NCI-H345 (cell line): ENCODE data around the gene NLRP6.
A peak's percentile ranks its signal among the peaks of the same experiment; 100 is the strongest.
"Not testable (repeated sequence)": the region's sequence is repeated elsewhere in the genome, so short reads cannot be mapped to it uniquely, and the experiment has no call there.

ENCODE experiments used
- DNase-seq: peaks from one replicate; lab custom pipeline; 2025; lab: John Stamatoyannopoulos, UW

Gene NLRP6

DNA sequence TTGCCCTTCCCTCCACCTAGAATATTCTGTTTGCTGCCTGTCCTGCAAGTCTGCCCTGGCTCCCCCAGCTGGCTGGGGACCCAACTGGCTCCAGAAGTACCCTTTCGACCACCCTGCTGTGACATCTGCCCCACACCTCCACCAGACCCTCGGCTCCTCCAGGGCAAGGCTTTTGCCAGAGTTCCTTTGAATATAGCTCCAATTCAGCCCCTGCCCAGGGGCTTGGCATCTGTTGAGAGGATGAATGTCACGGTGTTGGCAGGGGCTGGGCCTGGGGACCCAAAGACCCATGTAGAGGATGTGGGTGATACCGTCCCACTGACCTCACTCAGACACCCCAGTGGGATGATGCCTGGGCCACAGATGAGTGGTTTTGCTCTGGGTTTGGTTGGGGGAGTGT is 4.0 kb downstream of the NLRP6 start:
- DNase-seq: no peak

DNA sequence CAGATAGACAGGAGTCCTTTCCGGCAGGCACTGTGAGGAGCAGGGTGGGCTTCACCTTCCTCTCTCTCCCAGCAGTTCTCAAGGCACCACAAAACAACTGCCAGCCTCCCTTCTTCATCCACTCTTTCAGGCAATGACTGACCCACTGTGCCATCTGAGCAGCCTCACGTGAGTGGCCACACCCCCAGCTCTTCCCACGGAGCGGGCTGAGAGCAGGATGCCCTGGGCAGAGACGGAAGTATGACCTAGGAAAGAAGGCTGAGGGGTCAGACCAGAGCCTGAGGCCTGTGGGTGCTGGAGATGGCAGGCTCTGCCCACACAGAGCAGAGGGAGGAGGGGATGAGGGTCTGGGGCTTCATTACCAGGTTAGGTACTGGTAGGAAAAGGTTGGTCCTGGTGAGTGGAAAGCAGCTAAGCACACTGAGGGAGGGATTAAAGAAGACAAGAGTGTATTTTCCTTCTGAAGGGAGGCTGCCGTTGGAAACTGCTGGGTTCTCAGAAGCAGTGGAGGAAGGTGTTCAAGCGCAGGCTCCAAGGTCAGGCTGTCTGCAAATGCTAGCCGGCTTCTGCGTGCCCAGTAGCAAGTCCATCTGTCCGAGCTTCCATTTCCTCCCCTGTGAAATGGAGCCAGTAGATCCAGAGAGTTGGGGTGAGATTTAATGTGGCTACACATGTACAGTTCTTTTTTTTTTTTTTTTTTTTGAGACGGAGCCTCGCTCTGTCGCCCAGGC is 4.6 kb downstream of the NLRP6 start:
- no peak for DNase-seq

DNA sequence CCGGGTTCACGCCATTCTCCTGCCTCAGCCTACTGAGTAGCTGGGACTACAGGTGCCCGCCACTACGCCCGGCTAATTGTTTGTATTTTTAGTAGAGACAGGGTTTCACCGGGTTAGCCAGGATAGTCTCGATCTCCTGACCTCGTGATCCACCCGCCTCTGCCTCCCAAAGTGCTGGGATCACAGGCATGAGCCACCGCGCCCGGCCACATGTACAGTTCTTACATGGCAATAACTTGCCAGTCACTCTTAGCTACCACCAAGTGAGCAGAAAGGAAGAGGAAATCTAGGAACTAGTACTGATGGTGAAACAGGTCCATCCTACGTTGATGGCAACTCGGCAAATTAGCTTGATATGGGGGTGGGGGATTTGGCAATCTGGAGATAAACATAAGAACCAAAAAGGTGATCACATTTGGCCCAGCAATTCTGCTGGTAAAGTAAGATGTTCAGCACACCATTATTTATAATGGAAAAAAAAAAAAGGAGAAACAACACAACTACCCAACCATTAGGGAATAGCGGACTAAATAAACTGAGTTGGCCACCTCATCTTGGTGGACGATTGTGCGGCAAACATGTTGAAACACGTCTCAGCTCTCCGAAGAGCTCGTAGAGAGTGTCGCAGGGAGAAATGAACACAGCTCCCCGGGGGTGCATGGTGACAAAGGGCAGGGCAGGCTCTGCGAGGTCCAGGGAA is 5.3 kb downstream of the NLRP6 start:
- no peak for DNase-seq

DNA sequence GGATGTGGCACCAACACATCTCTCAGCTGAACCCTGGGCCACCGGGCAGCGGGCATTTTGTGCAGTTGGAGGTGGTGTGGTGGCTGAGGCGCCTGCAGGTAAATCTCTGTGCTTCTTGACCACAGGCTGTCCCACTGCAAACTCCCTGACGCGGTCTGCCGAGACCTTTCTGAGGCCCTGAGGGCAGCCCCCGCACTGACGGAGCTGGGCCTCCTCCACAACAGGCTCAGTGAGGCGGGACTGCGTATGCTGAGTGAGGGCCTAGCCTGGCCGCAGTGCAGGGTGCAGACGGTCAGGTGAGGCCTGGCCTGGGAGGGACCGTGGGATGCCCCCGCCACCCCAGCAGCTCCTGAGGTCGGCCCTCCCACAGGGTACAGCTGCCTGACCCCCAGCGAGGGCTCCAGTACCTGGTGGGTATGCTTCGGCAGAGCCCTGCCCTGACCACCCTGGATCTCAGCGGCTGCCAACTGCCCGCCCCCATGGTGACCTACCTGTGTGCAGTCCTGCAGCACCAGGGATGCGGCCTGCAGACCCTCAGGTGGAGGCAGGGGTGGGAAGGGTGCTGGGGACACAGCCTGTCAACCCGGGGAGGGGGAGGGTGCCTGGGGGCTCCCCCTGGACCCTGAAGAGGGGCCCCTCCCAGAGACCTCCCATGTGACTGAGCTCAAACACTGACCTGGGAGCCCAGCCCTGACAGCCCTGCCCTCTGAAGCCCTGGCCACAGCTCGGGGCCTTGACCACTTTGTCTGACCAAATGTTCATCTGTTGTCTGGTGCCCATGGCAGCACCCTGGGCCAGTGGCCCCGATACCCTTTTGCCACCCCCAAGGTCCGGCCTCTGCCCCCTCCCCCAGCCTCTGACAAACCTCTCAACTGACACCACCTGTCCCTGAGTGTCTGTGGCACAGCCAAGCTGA is 6.2 kb downstream of the NLRP6 start:
- no peak for DNase-seq

DNA sequence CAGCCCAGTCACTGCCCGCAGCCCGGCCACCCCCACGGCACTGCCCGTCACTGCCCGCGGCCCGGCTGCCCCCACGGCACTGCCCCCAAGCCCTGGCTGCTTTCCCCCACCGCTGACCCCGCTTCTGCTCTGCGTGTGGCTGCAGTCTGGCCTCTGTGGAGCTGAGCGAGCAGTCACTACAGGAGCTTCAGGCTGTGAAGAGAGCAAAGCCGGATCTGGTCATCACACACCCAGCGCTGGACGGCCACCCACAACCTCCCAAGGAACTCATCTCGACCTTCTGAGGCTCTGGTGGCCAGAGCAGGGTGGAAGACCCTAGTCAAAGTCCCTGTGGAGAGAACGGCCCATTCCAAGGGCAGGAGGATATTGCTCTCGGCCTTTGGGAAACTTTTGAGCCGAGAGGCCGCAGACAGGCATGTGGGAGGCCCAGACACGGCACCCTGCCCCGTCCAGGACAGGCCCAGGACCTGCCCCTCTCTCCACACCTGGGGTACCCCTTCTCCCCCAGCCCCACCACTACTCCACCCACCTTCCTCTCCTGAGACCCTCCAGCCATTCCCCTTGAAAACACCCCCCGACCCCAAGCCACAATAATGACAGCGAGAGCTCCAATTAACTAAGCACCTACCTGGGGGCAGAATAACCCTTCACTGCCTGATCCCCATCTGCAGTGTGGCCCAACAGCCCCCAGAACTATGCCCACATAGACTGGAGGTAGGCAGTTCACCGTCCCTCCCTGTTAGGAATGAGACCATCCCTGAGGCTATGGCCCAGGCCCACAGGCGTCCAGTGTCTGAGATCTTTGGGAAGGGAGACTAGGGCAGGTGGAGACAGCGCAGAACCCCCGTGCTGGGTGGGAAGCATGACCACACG is 7.0 kb downstream of the NLRP6 start:
- no peak for DNase-seq

DNA sequence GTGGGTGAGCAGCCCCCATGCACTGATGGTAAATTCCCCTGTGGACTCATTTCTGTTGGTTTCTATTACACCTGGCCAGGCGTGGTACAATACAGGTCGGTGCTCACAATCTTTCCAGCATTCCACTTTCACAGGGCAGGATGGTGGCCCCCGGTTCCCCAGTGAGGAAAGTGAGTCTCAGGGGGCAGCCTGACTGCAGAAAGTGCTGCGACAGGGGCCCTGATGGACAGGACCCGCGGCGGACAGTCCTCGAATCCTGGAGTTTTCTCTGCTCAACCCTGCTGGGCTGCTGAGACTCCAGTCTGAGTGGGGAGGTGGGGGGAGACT is 7.7 kb downstream of the NLRP6 start:
- DNase-seq: no peak

DNA sequence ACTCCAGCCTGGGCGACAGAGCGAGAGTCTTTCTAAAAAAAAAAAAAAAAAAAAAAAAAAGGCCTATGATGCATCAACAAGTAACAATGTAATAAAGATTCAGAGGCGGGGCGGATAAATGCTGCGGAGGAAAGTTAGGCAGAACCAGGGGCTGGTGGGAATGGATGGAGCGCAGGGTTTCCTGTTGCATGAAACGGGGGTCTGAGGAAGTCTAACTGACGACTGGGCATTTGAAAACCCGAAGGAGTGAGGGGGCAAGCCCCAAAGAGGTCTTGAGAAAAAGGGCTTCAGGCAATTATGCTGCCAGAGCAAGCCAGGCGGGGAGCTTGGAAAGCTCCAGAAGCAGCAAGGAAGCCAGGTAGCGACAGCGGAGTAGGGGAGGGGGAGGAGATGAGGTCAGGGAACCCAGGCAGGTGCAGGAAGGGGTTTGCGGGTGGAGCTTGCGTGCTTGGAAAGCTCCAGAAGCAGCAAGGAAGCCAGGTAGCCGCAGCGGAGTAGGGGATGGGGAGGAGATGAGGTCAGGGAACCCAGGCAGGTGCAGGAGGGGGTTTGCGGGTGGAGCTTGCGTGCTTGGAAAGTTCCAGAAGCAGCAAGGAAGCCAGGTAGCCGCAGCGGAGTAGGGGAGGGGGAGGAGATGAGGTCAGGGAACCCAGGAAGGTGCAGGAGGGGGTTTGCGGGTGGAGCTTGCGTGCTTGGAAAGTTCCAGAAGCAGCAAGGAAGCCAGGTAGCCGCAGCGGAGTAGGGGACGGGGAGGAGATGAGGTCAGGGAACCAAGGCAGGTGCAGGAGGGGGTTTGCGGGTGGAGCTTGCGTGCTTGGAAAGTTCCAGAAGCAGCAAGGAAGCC is 9.0 kb downstream of the NLRP6 start:
- DNase-seq: not testable (repeated sequence)

DNA sequence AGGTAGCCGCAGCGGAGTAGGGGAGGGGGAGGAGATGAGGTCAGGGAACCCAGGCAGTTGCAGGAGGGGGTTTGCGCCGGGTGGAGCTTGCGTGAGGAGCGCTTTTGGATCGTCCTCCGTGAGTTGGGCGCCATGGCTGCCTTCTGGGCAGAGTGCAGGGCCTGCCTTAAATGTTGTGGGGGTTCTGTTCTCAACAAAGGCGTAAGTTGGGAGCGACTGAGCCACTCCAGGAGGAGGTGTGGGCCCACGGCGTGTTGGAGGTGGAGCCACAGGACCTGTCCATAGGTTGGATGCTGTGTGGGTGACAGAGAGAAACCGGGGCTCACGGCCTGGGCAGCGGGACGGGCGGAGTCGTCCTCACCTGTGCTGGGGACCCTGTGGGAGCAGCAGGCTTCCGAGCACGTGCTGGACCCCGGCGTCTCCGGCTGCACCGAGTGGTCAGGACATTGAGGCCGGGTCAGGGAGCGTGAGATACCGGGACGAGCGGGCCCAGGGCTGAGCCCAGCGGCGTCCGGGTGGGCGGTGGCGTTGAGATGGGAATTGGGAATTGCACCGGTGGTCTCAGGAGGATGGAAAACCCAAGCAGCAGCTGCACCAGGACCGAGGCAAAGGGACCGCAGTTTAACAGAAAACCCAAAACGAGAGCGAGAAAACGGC is 9.7 kb downstream of the NLRP6 start:
- no peak for DNase-seq

DNA sequence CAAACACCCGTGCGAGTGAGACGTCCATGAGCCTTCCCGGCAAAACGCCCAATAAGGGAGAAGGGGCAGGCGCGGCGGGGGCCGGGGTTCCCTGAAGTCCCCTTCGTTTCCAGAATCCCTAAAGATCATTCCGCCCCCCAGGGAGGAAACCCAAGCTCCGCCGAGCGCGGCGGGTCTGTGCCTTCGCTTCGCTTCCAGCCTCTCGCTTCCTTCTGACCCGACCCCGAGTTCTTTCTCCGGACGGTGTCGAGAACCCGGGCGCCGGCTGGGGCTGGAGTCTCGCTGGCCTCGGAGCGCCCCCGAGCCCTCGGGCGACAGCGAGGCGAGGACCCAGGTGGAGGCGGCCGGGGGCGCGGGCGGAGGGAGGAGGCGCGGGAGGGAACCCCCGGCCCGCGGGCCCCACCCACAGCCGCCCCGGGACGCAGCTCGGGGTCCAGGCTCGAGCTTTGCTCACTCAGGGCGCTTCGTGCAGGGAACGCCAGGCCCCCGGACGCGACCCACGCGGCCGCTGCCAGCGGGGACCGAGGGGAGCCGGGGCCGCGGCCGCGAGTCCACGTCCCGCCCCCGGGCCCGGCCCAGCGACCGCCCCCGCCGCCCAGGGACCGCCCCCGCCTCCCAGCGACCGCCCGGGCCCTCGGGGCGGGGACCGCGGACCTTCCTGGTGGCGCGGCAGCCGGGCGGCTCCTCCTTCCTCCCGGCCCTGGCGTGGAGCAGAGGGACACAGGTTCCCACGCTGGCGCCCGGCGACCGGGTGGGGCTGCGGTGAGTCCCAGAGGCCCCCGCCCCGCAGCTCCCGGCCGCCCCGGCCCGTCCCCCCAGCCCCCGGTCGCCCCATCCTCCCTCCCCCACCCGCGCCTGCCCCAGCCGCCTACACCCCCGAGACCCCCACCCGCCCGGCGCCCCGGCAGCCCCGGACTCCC is 10.5 kb downstream of the NLRP6 start, which contains the start of gene PGGHG:
Gene PGGHG, plus strand, starts transcription at position 649 of the 920 bp plus-strand sequence. CDS start 691 bp downstream, outside the sequence.
- peak; percentile 18 for DNase-seq

DNA sequence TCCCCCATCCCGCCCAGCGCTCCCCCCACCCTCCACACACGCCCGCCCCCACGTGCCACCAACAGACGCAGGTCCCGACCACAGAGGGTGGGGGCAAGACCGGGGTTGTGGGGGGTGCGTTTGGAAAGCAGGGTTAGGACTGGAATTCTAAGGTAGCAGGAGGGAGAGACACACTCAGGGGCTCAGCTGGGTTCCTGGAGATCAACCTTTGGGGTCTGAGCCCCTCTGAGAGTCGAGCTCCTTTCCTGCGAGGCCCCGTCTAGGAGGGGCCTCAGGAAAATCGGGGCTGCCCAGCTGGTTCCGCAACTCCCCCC is 11.1 kb downstream of the NLRP6 start:
- DNase-seq: no peak

DNA sequence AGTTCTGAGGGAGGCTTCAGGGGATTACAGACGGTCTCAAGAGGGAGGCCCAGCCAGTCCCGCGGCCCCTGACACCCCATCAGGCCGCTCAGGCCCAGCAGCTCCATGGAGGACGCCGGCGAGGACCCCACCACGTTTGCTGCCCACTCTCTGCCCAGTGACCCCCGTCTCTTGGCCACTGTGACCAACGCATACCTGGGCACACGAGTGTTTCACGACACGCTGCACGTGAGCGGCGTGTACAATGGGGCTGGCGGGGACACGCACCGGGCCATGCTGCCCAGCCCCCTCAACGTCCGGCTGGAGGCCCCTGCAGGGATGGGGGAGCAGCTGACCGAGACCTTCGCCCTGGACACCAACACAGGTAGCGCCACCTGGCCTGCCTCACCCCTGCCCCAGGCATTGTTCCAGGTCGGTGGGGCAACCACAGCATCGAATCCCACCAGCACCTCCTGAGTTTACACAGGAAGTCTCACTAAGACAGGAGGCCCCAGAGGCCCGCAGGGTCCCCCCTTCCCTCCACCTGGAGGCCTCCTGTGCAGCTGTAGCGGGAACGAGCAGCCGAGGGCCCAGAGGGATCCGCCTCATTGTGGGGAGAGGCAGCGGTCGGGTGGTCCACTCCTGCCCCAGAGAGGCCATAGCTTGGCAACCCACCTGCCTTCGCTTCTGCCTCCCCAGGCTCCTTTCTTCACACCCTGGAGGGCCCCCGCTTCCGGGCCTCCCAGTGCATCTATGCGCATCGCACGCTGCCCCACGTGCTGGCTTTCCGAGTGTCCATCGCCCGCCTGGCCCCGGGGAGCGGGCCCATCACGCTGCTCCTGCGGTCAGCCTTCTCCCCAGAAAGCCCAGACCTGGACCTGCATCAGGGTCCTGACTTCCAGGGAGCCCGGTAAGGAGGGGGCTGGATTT is 11.8 kb downstream of the NLRP6 start:
- DNase-seq: no peak

DNA sequence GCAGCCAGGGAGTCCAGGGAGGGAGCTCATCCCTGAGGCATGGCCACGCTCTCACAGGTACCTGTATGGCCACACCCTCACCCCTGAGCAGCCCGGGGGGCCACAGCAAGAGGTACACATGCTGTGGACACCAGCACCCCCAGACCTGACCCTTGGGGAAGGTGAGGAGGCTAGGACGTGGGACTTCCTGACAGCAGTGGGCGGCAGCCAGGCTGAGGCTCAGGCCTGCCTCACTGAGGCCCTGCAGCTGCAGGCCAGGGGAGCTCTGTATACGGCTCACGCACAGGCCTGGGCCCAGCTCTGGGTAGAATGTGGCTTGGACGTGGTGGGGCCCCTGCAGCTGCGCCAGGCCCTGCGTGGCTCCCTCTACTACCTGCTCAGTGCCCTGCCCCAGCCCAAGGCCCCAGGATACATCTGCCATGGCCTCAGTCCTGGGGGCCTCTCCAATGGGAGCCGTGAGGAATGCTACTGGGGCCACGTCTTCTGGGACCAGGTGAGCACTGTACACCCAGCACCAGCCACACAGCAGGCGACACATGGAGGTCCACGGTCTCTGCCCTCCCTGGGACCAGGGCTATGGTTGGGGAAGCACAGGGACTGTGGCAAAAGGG is 12.5 kb downstream of the NLRP6 start:
- no peak for DNase-seq

DNA sequence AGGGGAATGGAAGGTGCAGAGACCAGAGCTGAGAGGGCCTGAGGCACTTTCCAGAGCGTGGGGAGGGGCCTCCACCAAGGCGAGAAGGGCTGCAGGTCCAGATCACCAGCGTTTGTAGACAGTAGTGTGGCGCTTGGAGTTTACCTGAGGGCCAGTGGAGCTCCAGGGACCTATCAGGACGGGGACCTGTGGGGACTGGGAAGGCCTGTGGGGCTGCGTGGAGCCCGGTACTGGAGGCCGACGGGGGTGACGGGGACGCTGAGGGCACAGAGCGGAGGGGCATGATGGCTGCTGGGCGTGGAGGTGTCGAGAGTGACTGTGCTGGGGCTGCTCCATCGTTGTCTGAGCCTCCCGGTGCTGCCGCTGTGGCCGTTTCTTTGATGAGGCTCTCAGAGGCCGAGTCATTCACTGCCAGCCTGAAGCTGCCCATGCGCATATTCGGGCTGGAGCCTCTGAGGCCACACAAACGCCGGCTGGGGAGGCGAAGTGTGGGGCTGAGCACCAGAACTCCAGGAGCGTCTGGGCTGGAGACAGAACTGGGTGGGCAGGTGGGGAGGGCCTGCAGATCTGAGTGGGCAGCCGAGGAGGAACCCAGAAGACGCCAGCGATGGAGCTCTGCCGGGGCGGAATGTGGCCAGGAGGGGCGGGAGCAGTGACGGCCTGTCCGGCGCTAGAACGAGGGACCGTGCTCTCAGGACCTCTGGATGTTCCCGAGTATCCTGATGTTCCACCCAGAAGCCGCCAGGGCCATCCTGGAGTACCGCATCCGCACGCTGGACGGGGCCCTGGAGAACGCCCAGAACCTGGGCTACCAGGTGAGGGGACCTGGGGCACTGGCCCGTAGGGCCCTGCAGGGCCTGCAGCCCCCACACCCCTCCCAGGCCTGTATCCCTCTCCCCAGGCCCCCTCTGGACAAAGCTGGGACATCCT is 13.3 kb downstream of the NLRP6 start:
- DNase-seq: no peak

DNA sequence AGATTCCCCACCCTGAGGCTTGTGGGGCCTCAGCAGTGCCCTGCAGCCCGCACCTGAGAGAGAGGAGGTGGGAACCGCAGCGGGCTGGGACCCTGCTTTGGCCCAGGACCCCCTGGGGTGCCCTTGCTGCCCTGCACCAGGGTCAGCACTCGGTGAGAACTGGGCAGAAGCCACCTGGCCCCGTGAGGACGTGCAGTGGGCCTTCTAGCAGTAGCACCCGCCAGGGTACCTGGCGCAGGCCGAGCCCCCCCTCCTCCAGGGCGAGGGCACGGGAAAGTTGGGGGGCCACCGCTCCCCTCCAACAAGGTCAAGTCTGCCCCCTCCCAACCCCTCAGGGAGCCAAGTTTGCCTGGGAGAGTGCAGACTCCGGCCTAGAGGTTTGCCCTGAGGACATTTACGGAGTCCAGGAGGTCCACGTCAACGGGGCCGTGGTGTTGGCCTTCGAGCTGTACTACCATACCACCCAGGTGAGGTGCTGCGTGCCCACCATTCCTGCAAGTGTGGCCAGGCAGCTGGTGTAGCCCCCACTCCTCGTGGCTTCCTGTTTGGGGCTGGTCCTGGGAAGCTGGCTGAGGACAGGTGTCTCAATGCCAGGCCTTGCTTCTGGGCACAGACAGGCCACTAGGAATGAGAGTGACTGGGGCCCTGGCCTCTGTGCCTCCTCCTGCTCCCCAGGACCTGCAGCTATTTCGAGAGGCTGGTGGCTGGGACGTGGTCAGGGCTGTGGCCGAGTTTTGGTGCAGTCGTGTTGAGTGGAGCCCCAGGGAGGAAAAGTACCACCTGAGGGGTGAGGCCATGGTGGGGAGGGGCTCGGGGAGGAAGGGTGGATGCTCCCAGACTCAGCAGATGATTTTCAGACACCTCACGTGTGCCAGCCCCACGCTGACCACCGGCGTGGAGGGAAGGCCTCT is 14.3 kb downstream of the NLRP6 start:
- DNase-seq: no peak

DNA sequence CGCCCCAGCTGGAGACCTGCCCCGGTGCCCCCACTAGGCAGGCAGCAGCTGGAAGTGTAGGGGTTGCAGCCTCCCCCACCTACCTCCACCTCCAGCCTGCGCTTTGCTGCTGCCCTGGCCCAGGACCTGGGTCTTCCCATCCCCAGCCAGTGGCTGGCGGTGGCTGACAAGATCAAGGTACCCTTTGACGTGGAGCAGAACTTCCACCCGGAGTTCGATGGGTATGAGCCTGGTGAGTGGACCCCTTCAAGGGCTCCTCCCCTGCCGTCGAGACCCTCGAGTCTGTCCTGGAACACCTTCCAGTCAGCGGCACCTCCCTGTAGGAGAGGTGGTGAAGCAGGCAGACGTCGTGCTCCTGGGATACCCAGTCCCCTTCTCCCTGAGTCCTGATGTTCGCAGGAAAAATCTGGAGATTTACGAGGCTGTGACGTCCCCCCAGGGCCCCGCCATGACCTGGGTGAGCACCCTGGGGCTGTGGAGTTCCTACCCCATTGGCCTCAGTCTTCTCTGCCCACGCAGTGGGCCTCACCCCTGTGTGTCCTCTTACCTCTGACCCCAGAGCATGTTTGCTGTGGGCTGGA is 15.2 kb downstream of the NLRP6 start:
- DNase-seq: no peak
